ENCODE measurements around the gene C5orf47. TPM values are rescaled to one million over a fixed set of nuclear protein-coding genes. Genes with fewer than 3 reads are reported as not detected.

Gene C5orf47
- polyA plus RNA-seq, 2 of the 4 experiments (the other 2 are of a cell fraction), result 0.13 TPM; not detected in 1

GRCh38 chr5:174022384-174023095 lies 33.6 kb downstream of the C5orf47 start:
- Histone ChIP-seq H3K4me2 (no peak overlapping the region), H3K4me3 (no peak overlapping the region), H3K27ac (no peak overlapping the region), H3K4me1 (no peaks in the 10 kb centered on the region), H3K9me3 (no peaks in the 10 kb centered on the region)
- ATAC-seq (no peak), DNase-seq (ENCODE audit: low read depth in 1 of 2, low spot score in 1 of 2) (no peak), FAIRE-seq (no peak)
- ChIA-PET CTCF (interaction anchor here (1.3 kb wide), 1 partner anchor 38 kb away, joined by 3 read pairs; no protein-coding TSS in a partner anchor), POLR2A (no interaction called here)
- 64% methylated on average over 4 of the region's 4 CpGs for WGBS (ENCODE audit: missing lambda C conversion rate)
- TF ChIP-seq ZFP36 (IDR thresholded peaks at IDR 0.05; ENCODE audit: borderline replicate concordance, partially characterized antibody) (no peak), NR3C1 (IDR thresholded peaks at IDR 0.05) (no peak), ZC3H11A (IDR thresholded peaks at IDR 0.05) (no peak), RARB (CRISPR knock-in tag; IDR thresholded peaks at IDR 0.05) (no peak), POLR2AphosphoS2 (conservative IDR thresholded peaks at IDR 0.05; ENCODE audit: low read length) (no peak), NFE2L2 (conservative IDR thresholded peaks at IDR 0.05; ENCODE audit: low read length) (no peak), MYC (IDR thresholded peaks at IDR 0.05; ENCODE audit: borderline replicate concordance, low read length) (no peak), JUN (IDR thresholded peaks at IDR 0.05) (no peak), NPAS2 (CRISPR knock-in tag; IDR thresholded peaks at IDR 0.05; ENCODE audit: borderline replicate concordance) (no peak), CHD2 (IDR thresholded peaks at IDR 0.05; ENCODE audit: low read length, partially characterized antibody) (no peak), EP300 (IDR thresholded peaks at IDR 0.05) (no peak), PBX3 (IDR thresholded peaks at IDR 0.05) (no peak), REST (IDR thresholded peaks at IDR 0.05) (no peak), FOXS1 (CRISPR knock-in tag; IDR thresholded peaks at IDR 0.05) (no peak)
- TF ChIP-seq, protein P1, sequence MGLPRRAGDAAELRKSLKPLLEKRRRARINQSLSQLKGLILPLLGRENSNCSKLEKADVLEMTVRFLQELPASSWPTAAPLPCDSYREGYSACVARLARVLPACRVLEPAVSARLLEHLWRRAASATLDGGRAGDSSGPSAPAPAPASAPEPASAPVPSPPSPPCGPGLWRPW (IDR thresholded peaks at IDR 0.05), result no peak

DNA sequence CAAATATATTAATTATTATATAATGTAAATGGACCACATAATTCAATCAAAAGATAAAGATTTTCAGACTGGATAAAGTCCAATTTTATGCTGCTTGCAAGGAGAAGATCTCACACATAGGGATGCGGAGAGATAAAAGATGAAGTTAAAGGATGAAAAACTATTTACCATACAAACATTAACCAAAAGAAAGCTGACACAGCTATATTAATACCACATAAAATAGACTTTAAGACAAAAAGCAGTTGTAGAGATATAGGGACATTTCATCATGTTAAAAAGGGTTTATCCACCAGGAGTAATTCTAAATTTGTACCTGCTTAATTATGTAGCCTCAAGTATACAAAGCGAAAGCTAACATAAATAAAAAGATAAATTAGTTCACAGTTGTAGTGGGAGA lies 41.3 kb downstream of the C5orf47 start:
- WGBS (ENCODE audit: missing lambda C conversion rate), result 36% methylated on average over 2 of the region's 2 CpGs
- ATAC-seq, result no peak
- no peak for FAIRE-seq

More for the DNA sequence above, 41.3 kb downstream of the C5orf47 start:
- POLR2A ChIA-PET, result no interaction called here
- no peak overlapping the region for H3K27ac ChIP-seq
- TF ChIP-seq, protein P2, sequence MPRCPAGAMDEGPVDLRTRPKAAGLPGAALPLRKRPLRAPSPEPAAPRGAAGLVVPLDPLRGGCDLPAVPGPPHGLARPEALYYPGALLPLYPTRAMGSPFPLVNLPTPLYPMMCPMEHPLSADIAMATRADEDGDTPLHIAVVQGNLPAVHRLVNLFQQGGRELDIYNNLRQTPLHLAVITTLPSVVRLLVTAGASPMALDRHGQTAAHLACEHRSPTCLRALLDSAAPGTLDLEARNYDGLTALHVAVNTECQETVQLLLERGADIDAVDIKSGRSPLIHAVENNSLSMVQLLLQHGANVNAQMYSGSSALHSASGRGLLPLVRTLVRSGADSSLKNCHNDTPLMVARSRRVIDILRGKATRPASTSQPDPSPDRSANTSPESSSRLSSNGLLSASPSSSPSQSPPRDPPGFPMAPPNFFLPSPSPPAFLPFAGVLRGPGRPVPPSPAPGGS (IDR thresholded peaks at IDR 0.05), result no peak
- peak; percentile 74 for TF ChIP-seq MAFK (IDR thresholded peaks at IDR 0.05; ENCODE audit: partially characterized antibody)
- H3K4me3 ChIP-seq, result no peak overlapping the region
- H3K4me1 ChIP-seq, result no peaks in the 10 kb centered on the region
- H3K4me2 ChIP-seq, result no peak overlapping the region
- DNase-seq (ENCODE audit: low read depth in 1 of 2, low spot score in 1 of 2), result no peak
- CTCF ChIA-PET, result interaction anchor here (1.2 to 1.5 kb wide), 2 partner anchors 15 to 287 kb away, joined by 4 to 5 read pairs; partner anchors contain the start of gene NSG2
- peaks cover 23% of the 10 kb centered on the region for H3K9me3 ChIP-seq
